Mesenchymal stem cell (in vitro differentiated cells and primary cell): ENCODE data around the gene KLF12.
A peak's percentile ranks its signal among the peaks of the same experiment; 100 is the strongest.

Source experiments
- DNase-seq: peaks from one replicate; pipeline ENCODE4 v3.0.0-alpha.2; 2013
- H2AFZ ChIP-seq: one replicate; pipeline ENCODE4 v1.6.1; 2013; ENCODE audit warnings: low read depth, mild to moderate bottlenecking, control low read depth, inconsistent platforms, low read length, moderate library complexity
- H2AK5ac ChIP-seq: 2 replicates; pipeline ENCODE4 v1.6.1; 2013; ENCODE audit warnings: low read length, moderate library complexity, mild to moderate bottlenecking, inconsistent platforms; ENCODE audit not compliant: severe bottlenecking
- H2BK120ac ChIP-seq: one replicate; pipeline ENCODE4 v1.6.1; 2013; ENCODE audit warnings: low read depth, mild to moderate bottlenecking, inconsistent platforms, low read length, moderate library complexity
- H2BK12ac ChIP-seq, 2 experiments: one replicate each; pipeline ENCODE4 v1.6.1; 2013; ENCODE audit warnings: inconsistent platforms in 2 of 2, low read length in 2 of 2, mild to moderate bottlenecking in 2 of 2, moderate library complexity in 2 of 2, control low read depth in 1 of 2
- H2BK15ac ChIP-seq: one replicate; pipeline ENCODE4 v1.6.1; 2013; ENCODE audit warnings: mild to moderate bottlenecking, low read depth, inconsistent platforms; ENCODE audit not compliant: poor library complexity, severe bottlenecking
- H2BK5ac ChIP-seq: 2 replicates; pipeline ENCODE4 v1.6.1; 2013; ENCODE audit warnings: low read depth, mild to moderate bottlenecking, low read length, control low read depth, inconsistent platforms; ENCODE audit not compliant: poor library complexity, severe bottlenecking
- H3K14ac ChIP-seq, 2 experiments: one replicate each; pipeline ENCODE4 v1.6.1; 2013; ENCODE audit warnings: inconsistent platforms in 2 of 2, low read length in 2 of 2, control low read depth in 1 of 2, mild to moderate bottlenecking in 1 of 2, moderate library complexity in 1 of 2
- H3K18ac ChIP-seq, 2 experiments: one replicate each; pipeline ENCODE4 v1.6.1; 2013; ENCODE audit warnings: inconsistent platforms in 2 of 2, low read length in 2 of 2, control low read depth in 1 of 2, low read depth in 1 of 2, mild to moderate bottlenecking in 1 of 2
- H3K23ac ChIP-seq, 2 experiments: one replicate each; pipeline ENCODE4 v1.6.1; 2013; ENCODE audit warnings: inconsistent platforms in 2 of 2, low read length in 2 of 2, mild to moderate bottlenecking in 2 of 2, moderate library complexity in 2 of 2, control low read depth in 1 of 2
- H3K27ac ChIP-seq: 2 replicates; pipeline ENCODE4 v1.5.1; 2013; ENCODE audit warnings: mild to moderate bottlenecking, moderate library complexity, low read length, control low read depth, inconsistent platforms; ENCODE audit not compliant: poor library complexity, severe bottlenecking
- H3K27me3 ChIP-seq, 2 experiments: 2 replicates each; pipeline versions ENCODE4 v1.6.1 to v1.7.0; 2013; ENCODE audit warnings: low read length in 2 of 2, mild to moderate bottlenecking in 2 of 2, moderate library complexity in 2 of 2, control low read depth in 1 of 2, inconsistent platforms in 1 of 2; ENCODE audit not compliant: control insufficient read depth in 1 of 2, insufficient read depth in 1 of 2
- H3K36me3 ChIP-seq, 2 experiments: 2 replicates each; pipeline versions ENCODE4 v1.6.1 to v1.7.0; 2013; ENCODE audit warnings: low read length in 2 of 2, control low read depth in 1 of 2, inconsistent platforms in 1 of 2, low read depth in 1 of 2, mild to moderate bottlenecking in 1 of 2; ENCODE audit not compliant: insufficient read depth in 2 of 2, control insufficient read depth in 1 of 2
- H3K4ac ChIP-seq, 2 experiments: one replicate each; pipeline ENCODE4 v1.6.1; 2013; ENCODE audit warnings: inconsistent platforms in 2 of 2, low read length in 2 of 2, mild to moderate bottlenecking in 2 of 2, moderate library complexity in 2 of 2, control low read depth in 1 of 2, low read depth in 1 of 2
- H3K4me1 ChIP-seq: 2 replicates; pipeline ENCODE4 v1.6.1; 2013; ENCODE audit warnings: low read depth, low read length, control low read depth; ENCODE audit not compliant: control insufficient read depth, insufficient read depth
- H3K4me2 ChIP-seq: 2 replicates; pipeline ENCODE4 v1.6.1; 2013; ENCODE audit warnings: low read length, mild to moderate bottlenecking, inconsistent platforms; ENCODE audit not compliant: poor library complexity, severe bottlenecking
- H3K4me3 ChIP-seq, 2 experiments: 2 replicates each; pipeline versions ENCODE4 v1.5.1 to v1.7.0; 2013; ENCODE audit warnings: low read length in 2 of 2, mild to moderate bottlenecking in 2 of 2, control low read depth in 1 of 2, low read depth in 1 of 2; ENCODE audit not compliant: insufficient read depth in 1 of 2
- H3K79me1 ChIP-seq: replicated peaks from 2 replicates; pipeline ENCODE4 v1.6.1; 2013; ENCODE audit warnings: mild to moderate bottlenecking, control low read depth, low read length, inconsistent platforms; ENCODE audit not compliant: poor library complexity, severe bottlenecking
- H3K9ac ChIP-seq: 2 replicates; pipeline ENCODE4 v1.7.0; 2013; ENCODE audit warnings: mild to moderate bottlenecking, low read length, moderate library complexity
- H3K9me3 ChIP-seq: 2 replicates; pipeline ENCODE4 v1.7.0; 2013; ENCODE audit warnings: mild to moderate bottlenecking, low read length; ENCODE audit not compliant: control insufficient read depth
- H4K8ac ChIP-seq: one replicate; pipeline ENCODE4 v1.6.1; 2013; ENCODE audit warnings: inconsistent platforms, mild to moderate bottlenecking, low read length, moderate library complexity
- H4K91ac ChIP-seq: one replicate; pipeline ENCODE4 v1.6.1; 2013; ENCODE audit warnings: mild to moderate bottlenecking, low read length, inconsistent platforms
- WGBS: methylation state at CpG from one replicate; pipeline ENCODE4 v1.1.7; 2013; ENCODE audit warnings: mixed read lengths; 5-methylcytosine and 5-hydroxymethylcytosine counted together

The KLF12 gene

GRCh38 chr13:74092711-74093110, 41.5 kb downstream of the KLF12 start:
- Histone ChIP-seq H2BK120ac (no peak overlapping the region), H3K4me1 (no peaks in the 10 kb centered on the region), H3K9me3 (no peaks in the 10 kb centered on the region), H3K23ac (no peak overlapping the region), H4K91ac (no peak overlapping the region), H2BK12ac (no peak overlapping the region), H3K36me3 (no peaks in the 10 kb centered on the region), H2AK5ac (no peak overlapping the region), H3K4me2 (no peak overlapping the region), H3K27ac (no peak overlapping the region), H3K4me3 (no peak overlapping the region), H2BK5ac (no peak overlapping the region), H2BK15ac (no peak overlapping the region), H3K27me3 (no peaks in the 10 kb centered on the region), H3K79me1 (peaks cover 12% of the 10 kb centered on the region), H2AFZ (no peak overlapping the region), H4K8ac (no peak overlapping the region), H3K14ac (no peak overlapping the region), H3K4ac (no peak overlapping the region), H3K9ac (no peak overlapping the region), H3K18ac (no peak overlapping the region)
- 100% methylated on average over 2 of the region's 3 CpGs for WGBS
- DNase-seq = no peak

- no peak overlapping the region for H2BK5ac ChIP-seq
- H3K27me3 ChIP-seq = no peaks in the 10 kb centered on the region
- WGBS = 75% methylated on average over 1 of the region's 4 CpGs
- no peak overlapping the region for H2BK120ac ChIP-seq
- H2BK12ac ChIP-seq = no peak overlapping the region
- H3K79me1 ChIP-seq = peaks cover 13% of the 10 kb centered on the region
- no peak overlapping the region for H3K14ac ChIP-seq
- no peak overlapping the region for H2BK15ac ChIP-seq
- no peak overlapping the region for H3K4me2 ChIP-seq
- H2AK5ac ChIP-seq = no peak overlapping the region
- H4K8ac ChIP-seq = no peak overlapping the region
- H3K27ac ChIP-seq = no peak overlapping the region
- H3K4ac ChIP-seq = no peak overlapping the region
- DNase-seq = no peak
- H3K18ac ChIP-seq = no peak overlapping the region
- H3K4me3 ChIP-seq = no peak overlapping the region
- no peaks in the 10 kb centered on the region for H3K9me3 ChIP-seq
- H2AFZ ChIP-seq = no peak overlapping the region
- no peak overlapping the region for H4K91ac ChIP-seq
- no peaks in the 10 kb centered on the region for H3K36me3 ChIP-seq
- no peaks in the 10 kb centered on the region for H3K4me1 ChIP-seq
- no peak overlapping the region for H3K9ac ChIP-seq
- H3K23ac ChIP-seq = no peak overlapping the region
Observed at GRCh38 chr13:74090869-74091605, 43.2 kb downstream of the KLF12 start.

- H2BK15ac ChIP-seq = no peak overlapping the region
- H3K4me1 ChIP-seq = no peaks in the 10 kb centered on the region
- H3K36me3 ChIP-seq = no peaks in the 10 kb centered on the region
- no peak overlapping the region for H3K4me3 ChIP-seq
- no peak for DNase-seq
- H3K4me2 ChIP-seq = no peak overlapping the region
- H2BK5ac ChIP-seq = no peak overlapping the region
- no peak overlapping the region for H3K18ac ChIP-seq
- H3K79me1 ChIP-seq = peaks cover 14% of the 10 kb centered on the region
- no peak overlapping the region for H3K27ac ChIP-seq
- no peak overlapping the region for H3K9ac ChIP-seq
- no peak overlapping the region for H2AFZ ChIP-seq
- H3K4ac ChIP-seq = no peak overlapping the region
- no peaks in the 10 kb centered on the region for H3K9me3 ChIP-seq
- H4K8ac ChIP-seq = no peak overlapping the region
- no peak overlapping the region for H3K14ac ChIP-seq
- 88% methylated on average over 3 of the region's 3 CpGs for WGBS
- H4K91ac ChIP-seq = no peak overlapping the region
- H3K27me3 ChIP-seq = no peaks in the 10 kb centered on the region
- H2BK12ac ChIP-seq = no peak overlapping the region
- H2BK120ac ChIP-seq = no peak overlapping the region
- H2AK5ac ChIP-seq = no peak overlapping the region
- H3K23ac ChIP-seq = no peak overlapping the region
Observed at GRCh38 chr13:74090397-74090796, 43.8 kb downstream of the KLF12 start.

GRCh38 chr13:74087357-74087756, 46.8 kb downstream of the KLF12 start:
- H3K23ac ChIP-seq = no peak overlapping the region
- peaks cover 18% of the 10 kb centered on the region for H3K79me1 ChIP-seq
- no peak overlapping the region for H4K91ac ChIP-seq
- H3K4me3 ChIP-seq = no peak overlapping the region
- no peak overlapping the region for H3K4ac ChIP-seq
- H2AFZ ChIP-seq = no peak overlapping the region
- no peak overlapping the region for H3K27ac ChIP-seq
- H3K9me3 ChIP-seq = no peaks in the 10 kb centered on the region
- no peak overlapping the region for H2BK120ac ChIP-seq
- no peaks in the 10 kb centered on the region for H3K36me3 ChIP-seq
- H3K9ac ChIP-seq = no peak overlapping the region
- H4K8ac ChIP-seq = no peak overlapping the region
- WGBS = 98% methylated on average over 3 of the region's 3 CpGs
- H3K14ac ChIP-seq = no peak overlapping the region
- H3K18ac ChIP-seq = peak overlapping the region in 1 of 2 experiments; percentile 67
- DNase-seq = no peak
- H2BK5ac ChIP-seq = no peak overlapping the region
- H3K27me3 ChIP-seq = no peaks in the 10 kb centered on the region
- no peak overlapping the region for H2AK5ac ChIP-seq
- no peak overlapping the region for H3K4me2 ChIP-seq
- H3K4me1 ChIP-seq = no peaks in the 10 kb centered on the region
- no peak overlapping the region for H2BK12ac ChIP-seq
- no peak overlapping the region for H2BK15ac ChIP-seq
